ENCODE measurements around the gene MBD4. TPM values are rescaled to one million over a fixed set of nuclear protein-coding genes. Genes with fewer than 3 reads are reported as not detected.
"Not testable (repeated sequence)": the region's sequence is repeated elsewhere in the genome, so short reads cannot be mapped to it uniquely, and the experiment has no call there.

MBD4 gene
- total RNA-seq, 2 experiments from 2014 or later: 48.2 to 51.1 TPM

DNA sequence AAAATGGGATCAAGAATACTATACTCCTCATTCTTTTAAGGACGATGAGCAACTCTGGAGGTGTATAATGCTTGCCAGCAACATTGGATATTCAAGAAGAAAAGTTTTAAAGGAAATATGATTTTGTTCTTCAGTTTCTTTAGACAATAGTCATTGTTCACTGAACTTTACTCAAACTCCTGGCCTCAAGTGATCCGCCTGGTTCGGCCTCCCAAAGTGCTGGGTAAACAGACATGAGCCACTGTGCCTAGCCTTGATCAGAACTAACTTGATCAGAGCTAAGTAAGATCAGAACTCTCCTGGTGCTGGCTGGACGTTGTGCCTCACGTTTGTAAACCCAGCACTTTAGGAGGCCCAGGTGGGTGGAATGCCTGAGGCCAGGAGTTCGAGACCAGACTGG, 23.9 kb downstream of the MBD4 start:
- no peak for DNase-seq
- Mint-ChIP-seq H3K9me3 (no peaks in the 10 kb centered on the region), H3K36me3 (no peaks in the 10 kb centered on the region), H3K4me3 (no peak overlapping the region), H3K27ac (no peak overlapping the region), H3K4me1 (no peaks in the 10 kb centered on the region), H3K27me3 (no peaks in the 10 kb centered on the region)

DNA sequence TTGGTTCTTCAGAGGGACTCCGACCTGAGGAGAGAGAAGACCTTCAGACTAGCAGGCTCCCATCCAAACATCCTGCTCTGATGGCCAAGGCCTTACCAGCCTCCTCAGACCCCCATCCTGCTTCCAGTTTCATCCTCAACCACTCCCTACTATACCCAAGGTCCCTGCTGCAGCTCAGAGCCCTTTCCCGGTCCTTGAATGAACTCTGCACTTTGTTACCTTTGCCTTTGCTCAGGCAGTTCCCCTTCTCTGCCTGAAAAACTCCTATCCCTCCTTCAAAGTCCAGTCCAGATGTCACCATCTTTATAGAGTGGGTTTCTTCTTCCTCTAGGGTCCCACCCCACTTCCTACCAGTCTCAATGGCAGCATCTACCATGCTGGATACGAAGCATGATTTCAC, 24.4 kb downstream of the MBD4 start:
- Mint-ChIP-seq H3K36me3 (no peaks in the 10 kb centered on the region), H3K27ac (no peak overlapping the region)

DNA sequence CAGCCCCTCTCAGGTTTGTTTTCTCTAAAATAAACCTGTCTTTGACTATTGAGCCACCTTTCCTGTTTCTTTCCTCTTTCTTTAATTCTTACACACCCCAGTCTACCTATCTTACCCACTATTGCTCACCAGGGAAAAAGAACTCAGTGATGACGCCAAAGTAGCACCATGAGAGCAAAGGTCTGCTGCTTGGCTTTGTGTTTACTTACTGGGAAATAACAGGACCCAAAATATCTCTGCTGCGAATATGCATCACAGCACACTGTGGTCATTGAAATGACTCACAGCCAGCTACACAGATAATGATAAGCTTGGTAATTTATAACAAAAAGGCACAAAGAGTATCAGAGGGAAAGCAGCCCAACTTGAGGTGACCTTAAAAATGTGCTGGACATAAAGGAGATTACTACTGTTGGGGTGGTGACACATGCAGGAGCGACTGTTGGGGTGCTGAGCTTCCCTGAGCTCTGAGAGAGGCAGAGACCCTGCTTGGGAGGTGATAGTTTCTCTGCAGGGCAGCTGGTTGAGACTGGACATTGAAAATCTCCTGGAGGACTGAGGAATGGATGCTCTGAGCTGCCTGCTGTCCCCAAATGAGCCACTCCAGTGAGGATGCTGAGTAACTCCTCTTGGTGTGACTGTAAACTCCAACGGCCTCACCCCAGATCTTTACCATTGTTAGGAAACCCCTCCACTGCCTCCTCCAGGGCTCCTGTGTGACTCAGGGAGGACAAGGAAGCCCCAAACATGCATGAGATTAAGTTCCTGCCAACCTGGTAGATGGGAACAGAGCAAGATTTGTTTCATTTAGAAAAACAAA, 25.9 kb downstream of the MBD4 start:
- H3K4me1 Mint-ChIP-seq: no peaks in the 10 kb centered on the region
- no peaks in the 10 kb centered on the region for H3K36me3 Mint-ChIP-seq
- no peak overlapping the region for H3K27ac Mint-ChIP-seq
- DNase-seq: no peak
- no peak overlapping the region for H3K4me3 Mint-ChIP-seq
- H3K27me3 Mint-ChIP-seq: no peaks in the 10 kb centered on the region
- H3K9me3 Mint-ChIP-seq: no peaks in the 10 kb centered on the region

More for the DNA sequence above, 24.4 kb downstream of the MBD4 start:
- no peaks in the 10 kb centered on the region for H3K9me3 Mint-ChIP-seq
- no peaks in the 10 kb centered on the region for H3K4me1 Mint-ChIP-seq
- H3K27me3 Mint-ChIP-seq: no peaks in the 10 kb centered on the region
- H3K4me3 Mint-ChIP-seq: no peak overlapping the region
- DNase-seq: no peak

DNA sequence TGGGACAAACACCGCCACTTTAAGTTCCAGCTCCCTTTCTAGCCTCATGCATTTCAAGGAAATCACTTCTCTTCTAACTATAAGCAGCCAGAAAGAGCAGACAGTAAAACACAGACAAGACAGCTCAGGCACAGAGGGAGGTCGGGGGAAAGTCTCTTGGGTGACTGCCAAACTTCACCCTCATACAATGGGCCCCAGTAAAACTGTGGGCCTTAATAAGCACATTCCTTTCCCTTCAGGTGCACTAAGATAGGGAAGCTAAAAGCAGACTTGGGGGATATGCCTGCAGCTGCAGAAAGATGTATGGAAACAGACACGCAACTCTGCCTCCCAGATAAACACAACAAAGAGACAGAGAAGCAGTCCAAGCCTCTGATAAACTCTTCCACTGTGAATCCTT, 26.5 kb downstream of the MBD4 start:
- not testable (repeated sequence) for DNase-seq, H3K27ac Mint-ChIP-seq, H3K9me3 Mint-ChIP-seq, H3K4me1 Mint-ChIP-seq, H3K4me3 Mint-ChIP-seq, H3K27me3 Mint-ChIP-seq, H3K36me3 Mint-ChIP-seq

DNA sequence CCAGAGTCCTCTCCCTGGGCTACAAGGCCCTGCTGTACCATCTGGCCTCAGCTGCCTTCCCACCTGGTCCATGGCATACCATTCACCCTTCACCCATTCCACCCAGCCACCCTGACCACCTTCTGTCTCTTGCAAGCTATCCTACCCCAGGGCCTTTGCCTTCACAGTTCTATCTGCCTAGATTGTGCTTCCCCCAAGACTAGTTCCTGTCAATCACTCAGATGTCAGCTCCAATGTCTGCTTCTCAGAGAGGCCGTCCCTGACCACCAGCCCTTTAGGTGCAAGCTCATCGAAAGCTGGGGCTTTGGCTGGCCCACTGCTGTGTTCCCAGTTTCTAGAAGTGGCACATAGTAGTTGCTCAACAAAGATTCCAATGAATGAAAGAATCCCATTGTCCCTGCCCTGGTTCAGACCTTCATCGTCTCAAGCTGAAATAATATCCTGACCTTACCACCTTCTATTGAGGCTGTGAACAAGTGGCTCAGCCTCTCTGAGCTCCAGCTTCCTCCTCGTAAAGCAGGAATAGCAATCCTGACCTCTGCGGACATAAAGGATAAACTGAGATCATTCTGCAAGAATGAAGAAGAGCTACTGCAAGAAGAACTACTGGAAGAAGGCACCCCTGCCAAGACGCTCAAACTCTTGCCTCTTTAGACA, 27.1 kb downstream of the MBD4 start:
- Mint-ChIP-seq H3K36me3 (no peaks in the 10 kb centered on the region), H3K4me1 (no peaks in the 10 kb centered on the region), H3K27ac (no peak overlapping the region), H3K9me3 (no peaks in the 10 kb centered on the region), H3K27me3 (no peaks in the 10 kb centered on the region), H3K4me3 (no peak overlapping the region)
- DNase-seq: no peak

DNA sequence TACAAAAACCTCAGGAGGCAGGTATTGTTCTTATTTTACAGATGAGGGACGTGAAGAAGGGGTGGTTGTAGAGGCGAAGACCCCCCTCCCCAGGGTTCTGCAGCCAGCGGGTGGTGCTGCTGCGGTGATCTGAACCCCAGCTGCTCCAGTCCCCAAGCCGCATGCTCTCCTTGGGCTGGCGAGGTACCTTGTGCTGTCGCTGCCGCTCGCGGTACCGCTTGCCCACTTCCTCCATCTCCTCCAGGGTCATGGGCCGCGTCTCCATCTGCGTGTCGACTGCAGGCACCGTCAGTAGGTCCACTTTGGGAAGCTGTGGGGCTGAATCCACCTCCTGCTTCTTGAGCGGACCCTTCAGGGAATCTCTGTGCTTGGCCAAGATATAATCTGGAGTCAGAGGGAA, 28.8 kb downstream of the MBD4 start:
- no peak for DNase-seq
- H3K9me3 Mint-ChIP-seq: no peaks in the 10 kb centered on the region
- H3K4me1 Mint-ChIP-seq: no peaks in the 10 kb centered on the region
- H3K36me3 Mint-ChIP-seq: no peaks in the 10 kb centered on the region
- H3K4me3 Mint-ChIP-seq: no peak overlapping the region
- no peak overlapping the region for H3K27ac Mint-ChIP-seq
- no peaks in the 10 kb centered on the region for H3K27me3 Mint-ChIP-seq

DNA sequence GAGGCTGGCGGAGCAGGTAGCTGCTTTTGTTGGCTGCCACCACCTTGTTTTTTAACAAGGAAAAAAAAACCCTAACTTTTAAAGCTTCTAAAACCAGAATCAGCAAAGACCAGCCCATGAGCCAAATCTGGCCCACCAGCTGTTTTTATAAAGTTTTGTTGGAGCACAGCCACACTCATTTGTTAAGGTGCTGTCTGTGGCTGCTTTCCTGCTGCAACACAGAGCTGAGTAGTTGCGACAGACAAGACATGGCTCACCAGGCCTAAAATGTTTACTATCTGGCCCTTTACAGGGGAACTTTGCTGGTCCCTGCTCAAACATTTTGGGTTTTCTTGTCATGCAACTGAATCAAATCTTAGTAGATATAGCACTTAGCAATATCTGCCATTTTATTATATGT, 30.2 kb downstream of the MBD4 start:
- DNase-seq: no peak
- no peak overlapping the region for H3K4me3 Mint-ChIP-seq
- no peaks in the 10 kb centered on the region for H3K27me3 Mint-ChIP-seq
- H3K9me3 Mint-ChIP-seq: no peaks in the 10 kb centered on the region
- no peaks in the 10 kb centered on the region for H3K36me3 Mint-ChIP-seq
- no peak overlapping the region for H3K27ac Mint-ChIP-seq
- H3K4me1 Mint-ChIP-seq: no peaks in the 10 kb centered on the region

DNA sequence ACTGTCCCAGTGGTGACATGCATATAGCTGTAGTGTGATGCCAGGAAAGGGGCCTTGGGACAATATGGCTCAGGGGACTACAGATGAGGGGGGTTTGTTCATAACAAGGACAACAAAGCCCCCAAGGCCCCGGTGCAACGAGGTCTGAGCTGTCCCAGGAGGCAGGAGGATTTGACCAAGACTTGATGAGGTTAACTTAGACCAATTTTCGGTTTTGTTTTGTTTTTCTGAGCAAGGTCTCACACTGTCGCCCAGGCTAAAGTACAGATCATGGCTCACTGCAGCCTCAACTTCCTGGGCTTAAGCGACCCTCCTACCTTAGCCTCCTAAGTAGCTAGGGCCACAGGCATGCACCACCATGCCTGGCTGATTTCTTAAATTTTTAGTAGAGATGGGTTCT, 35.1 kb downstream of the MBD4 start:
- no peak for DNase-seq
- Mint-ChIP-seq H3K27me3 (no peaks in the 10 kb centered on the region), H3K36me3 (no peaks in the 10 kb centered on the region), H3K4me3 (no peak overlapping the region), H3K27ac (no peak overlapping the region), H3K9me3 (no peaks in the 10 kb centered on the region), H3K4me1 (no peaks in the 10 kb centered on the region)

DNA sequence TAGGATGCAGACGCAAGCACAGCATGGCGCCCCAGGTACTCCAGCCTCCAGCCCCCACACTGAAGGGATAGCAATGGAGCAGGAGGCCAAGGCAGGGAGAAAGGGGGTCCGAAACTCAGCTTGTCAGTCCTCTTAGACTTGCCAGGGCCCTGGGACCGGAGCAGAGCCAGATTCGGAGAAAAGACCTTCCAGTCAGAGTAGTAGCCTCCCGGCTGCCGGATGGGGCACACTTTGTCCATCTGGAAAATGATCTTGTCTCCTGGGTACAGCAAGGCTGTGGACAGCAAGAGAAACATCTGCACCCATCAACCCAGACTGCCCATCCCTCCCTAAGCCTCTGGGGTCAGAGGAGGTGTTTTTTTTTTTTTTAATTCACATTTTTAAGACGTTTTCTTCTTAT, 35.6 kb downstream of the MBD4 start:
- no peaks in the 10 kb centered on the region for H3K27me3 Mint-ChIP-seq
- H3K4me1 Mint-ChIP-seq: no peaks in the 10 kb centered on the region
- no peak overlapping the region for H3K27ac Mint-ChIP-seq

DNA sequence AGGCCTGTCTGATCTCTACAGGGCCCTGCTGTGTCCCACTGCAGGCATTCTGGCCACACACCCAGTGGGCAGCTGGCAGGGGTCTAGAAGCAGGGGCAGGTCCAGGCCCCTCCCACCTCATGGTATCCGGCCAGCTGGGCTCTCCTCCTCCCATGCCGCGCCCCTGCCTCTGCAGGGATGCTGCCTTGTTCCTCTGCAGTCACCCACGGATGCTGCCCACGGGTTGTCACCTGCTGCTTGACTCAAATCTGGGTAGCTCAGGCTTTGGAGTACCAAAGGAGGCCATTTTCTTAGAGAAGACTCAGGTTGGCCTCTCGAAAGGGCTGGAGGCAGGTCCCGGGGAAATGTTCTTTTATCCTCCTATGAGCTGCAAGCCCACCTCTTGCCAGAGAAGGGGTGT, 36.3 kb downstream of the MBD4 start:
- Mint-ChIP-seq H3K27me3 (no peaks in the 10 kb centered on the region), H3K4me3 (no peak overlapping the region), H3K27ac (no peak overlapping the region), H3K36me3 (peaks cover 4% of the 10 kb centered on the region), H3K4me1 (peaks cover 2% of the 10 kb centered on the region), H3K9me3 (no peaks in the 10 kb centered on the region)
- DNase-seq: no peak

More for the DNA sequence above, 35.6 kb downstream of the MBD4 start:
- Mint-ChIP-seq H3K4me3 (no peak overlapping the region), H3K9me3 (no peaks in the 10 kb centered on the region), H3K36me3 (no peaks in the 10 kb centered on the region)
- DNase-seq: no peak

DNA sequence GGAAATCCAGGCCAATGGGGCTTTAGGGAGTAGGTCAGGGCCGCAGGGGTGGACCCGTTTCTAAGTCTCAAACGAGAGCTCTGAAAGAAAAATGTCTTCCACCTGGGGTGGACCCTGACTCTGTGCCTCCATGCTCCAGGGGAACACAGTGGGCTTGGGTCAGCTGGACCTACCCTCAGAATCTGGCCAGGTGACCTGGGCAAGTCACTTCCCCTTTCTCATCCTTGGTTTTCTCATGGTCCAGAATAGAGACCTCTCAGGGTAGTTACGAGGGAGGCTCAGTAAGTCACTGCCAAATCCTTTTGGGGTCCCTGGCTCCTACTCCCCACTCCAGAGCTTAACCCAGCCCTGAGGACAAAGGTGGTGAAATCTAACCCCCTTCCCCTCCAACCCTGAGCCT, 37.1 kb downstream of the MBD4 start:
- H3K27ac Mint-ChIP-seq: no peak overlapping the region
- H3K36me3 Mint-ChIP-seq: peaks cover 8% of the 10 kb centered on the region
- no peaks in the 10 kb centered on the region for H3K9me3 Mint-ChIP-seq
- no peaks in the 10 kb centered on the region for H3K27me3 Mint-ChIP-seq
- H3K4me3 Mint-ChIP-seq: no peak overlapping the region
- no peak for DNase-seq
- H3K4me1 Mint-ChIP-seq: peaks cover 9% of the 10 kb centered on the region

DNA sequence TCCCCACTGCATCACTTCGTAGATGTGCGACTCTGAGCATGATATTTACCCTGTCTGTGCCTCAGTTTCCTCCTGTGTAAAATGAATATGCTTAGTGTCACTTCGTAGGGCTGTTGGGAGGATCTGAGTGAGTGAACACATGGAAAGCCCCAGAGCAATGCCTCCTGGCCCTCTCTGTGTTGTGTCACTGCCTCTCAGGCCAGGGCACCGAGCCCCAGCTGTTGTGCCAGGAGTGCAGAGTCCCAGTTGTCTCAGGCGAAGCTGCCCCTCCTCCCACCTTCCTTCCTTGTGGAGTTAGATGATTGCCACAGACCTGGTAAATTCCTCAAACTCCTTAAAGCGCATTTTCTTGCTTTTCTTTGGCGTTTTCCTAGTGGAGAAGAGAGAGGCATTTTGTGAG, 37.5 kb downstream of the MBD4 start:
- Mint-ChIP-seq H3K36me3 (peaks cover 12% of the 10 kb centered on the region), H3K4me3 (no peak overlapping the region), H3K4me1 (peaks cover 13% of the 10 kb centered on the region), H3K27ac (no peak overlapping the region), H3K9me3 (no peaks in the 10 kb centered on the region), H3K27me3 (no peaks in the 10 kb centered on the region)
- no peak for DNase-seq

DNA sequence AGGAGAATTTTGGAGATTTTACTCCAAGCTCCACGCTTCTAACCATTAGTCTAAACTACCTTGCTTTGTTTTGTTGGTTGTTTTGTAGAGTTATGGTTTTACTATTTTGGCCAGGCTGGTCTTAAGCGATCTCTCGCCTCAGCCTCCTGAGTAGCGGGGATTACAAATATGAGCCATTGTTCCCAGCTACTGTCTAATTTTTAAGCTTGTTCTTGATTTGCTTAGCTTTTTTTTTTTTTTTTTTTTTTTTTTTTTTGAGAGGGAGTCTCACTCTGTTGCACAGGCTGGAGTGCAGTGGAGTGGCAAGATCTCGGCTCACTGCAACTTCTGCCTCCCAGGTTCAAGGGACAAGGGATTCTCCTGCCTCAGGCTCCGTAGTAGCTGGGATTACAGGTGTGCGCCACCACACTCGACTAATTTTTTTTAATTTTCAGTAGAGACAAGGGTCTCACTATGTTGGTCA, 39.8 kb downstream of the MBD4 start:
- Mint-ChIP-seq H3K36me3 (peaks cover 16% of the 10 kb centered on the region), H3K27ac (peak overlapping the region; percentile 99), H3K9me3 (no peaks in the 10 kb centered on the region), H3K4me1 (peaks cover 13% of the 10 kb centered on the region), H3K27me3 (no peaks in the 10 kb centered on the region), H3K4me3 (peak overlapping the region; percentile 100)
- peak; percentile 22 for DNase-seq

DNA sequence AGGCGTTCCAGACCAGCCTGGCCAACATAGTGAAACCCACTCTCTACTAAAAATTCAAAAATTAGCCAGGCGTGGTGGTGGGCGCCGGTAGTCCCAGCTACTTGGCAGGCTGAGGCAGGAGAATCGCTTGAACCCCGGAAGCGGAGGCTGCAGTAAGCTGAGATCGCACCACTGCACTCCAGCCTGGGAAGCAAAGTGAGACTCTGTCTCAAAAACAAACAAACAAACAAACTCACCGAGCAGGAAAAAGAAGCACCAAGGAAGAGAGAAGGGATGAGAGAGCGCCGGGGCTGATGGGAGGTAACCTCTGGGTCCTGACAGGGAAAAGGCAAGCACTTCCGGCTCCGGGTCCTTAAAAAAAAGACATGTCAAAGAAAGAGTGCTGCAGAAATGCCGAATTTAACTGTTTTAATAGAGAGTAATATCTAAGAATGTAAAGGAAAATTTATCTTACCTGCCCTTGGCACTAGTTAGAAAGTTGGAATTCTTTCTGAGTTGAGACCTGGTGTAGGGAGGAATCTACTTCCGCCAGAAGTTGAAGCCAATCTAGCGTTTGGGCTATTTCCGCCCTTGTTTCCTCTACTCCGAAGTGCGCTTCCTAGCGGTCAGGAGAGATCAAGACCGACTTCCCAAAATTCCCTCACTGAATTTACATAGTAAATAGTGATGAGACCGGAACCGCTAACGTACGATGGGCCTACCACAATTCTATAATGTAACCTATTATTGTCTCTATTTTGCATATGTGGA, 40.4 kb downstream of the MBD4 start:
- Mint-ChIP-seq H3K4me1 (peaks cover 18% of the 10 kb centered on the region), H3K36me3 (peaks cover 16% of the 10 kb centered on the region), H3K27me3 (no peaks in the 10 kb centered on the region), H3K9me3 (no peaks in the 10 kb centered on the region), H3K27ac (peak overlapping the region; percentile 99), H3K4me3 (peak overlapping the region; percentile 100)
- peak; percentile 70 for DNase-seq

DNA sequence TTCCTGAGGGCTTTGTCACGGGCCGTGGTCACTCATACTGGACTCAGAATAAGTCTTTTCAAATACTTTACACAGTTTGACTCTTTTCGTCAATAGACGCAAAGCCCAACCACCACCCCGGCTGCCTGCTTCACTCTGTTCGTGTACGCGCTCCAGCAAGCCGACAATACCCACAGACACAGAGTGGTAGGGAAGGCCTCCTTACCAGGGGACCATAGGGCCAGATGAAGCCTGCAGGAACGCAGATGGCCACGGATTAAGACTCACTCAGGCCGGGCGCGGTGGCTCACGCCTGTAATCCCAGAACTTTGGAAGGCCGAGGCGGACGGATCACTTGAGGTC, 41.0 kb downstream of the MBD4 start:
- Mint-ChIP-seq H3K4me1 (peaks cover 19% of the 10 kb centered on the region), H3K36me3 (peaks cover 18% of the 10 kb centered on the region), H3K27ac (peak overlapping the region; percentile 99), H3K27me3 (no peaks in the 10 kb centered on the region), H3K9me3 (no peaks in the 10 kb centered on the region), H3K4me3 (peak overlapping the region; percentile 100)
- peak; percentile 12 for DNase-seq

All from activated naive CD8-positive, alpha-beta T cell treated with anti-CD3 and anti-CD28 coated beads for 36 hours (primary cell).